GM12878 (cell line): ENCODE measurements around the gene ERP29. TPM values are rescaled to one million over a fixed set of nuclear protein-coding genes. Genes with fewer than 3 reads are reported as not detected.

Experiments used
- ATAC-seq: fragments of 200-7000 bp; cut with Tn5 transposase; 3 replicates; pipeline ENCODE4 v1.9.1; 2020; ENCODE audit warnings: mild to moderate bottlenecking, moderate library complexity
- BruUV-seq: library from RNA; stranded (reverse); fragments of 400-500 nt; replicated peaks from 2 replicates; lab custom pipeline; 2021; lab: Mats Ljungman, UMichigan
- CTCF ChIA-PET: fragments of 300-600 bp; sonication (Branson Sonifier 250); formaldehyde crosslinking; extraction: SDS; loops from one replicate; lab custom pipeline; 2021; ENCODE audit warnings: inconsistent platforms; lab: Yijun Ruan, JAX
- POLR2A ChIA-PET: fragments of 350-600 bp; formaldehyde crosslinking; extraction: SDS; loops from one replicate; lab custom pipeline; 2021; ENCODE audit warnings: inconsistent platforms; lab: Charles Lee
- RAD21 ChIA-PET: fragments of 300-600 bp; sonication (Branson Sonifier 250); formaldehyde crosslinking; loops from one replicate; lab custom pipeline; 2023; ENCODE audit warnings: antibody characterized with exemption; ENCODE audit not compliant: unreplicated experiment; lab: Charles Lee
- SMC1A ChIA-PET: fragments of 300-600 bp; sonication (Branson Sonifier 250); formaldehyde crosslinking; loops from one replicate; lab custom pipeline; 2023; ENCODE audit not compliant: unreplicated experiment, uncharacterized antibody; lab: Charles Lee
- DNase-seq: peaks from one replicate; pipeline ENCODE4 v3.0.0-alpha.2; 2011; ENCODE audit warnings: low read depth, low spot score
- FAIRE-seq: peaks from 3 replicates; lab custom pipeline; 2011; peaks lifted over from hg19 to GRCh38; lab: Jason Lieb, UNC
- H2AFZ ChIP-seq: 2 replicates; pipeline ENCODE4 v1.6.0; 2011; ENCODE audit warnings: low read depth, low read length, control low read depth; ENCODE audit not compliant: control insufficient read depth
- H3K27ac ChIP-seq: 2 replicates; pipeline ENCODE4 v1.5.1; 2011; ENCODE audit warnings: control low read depth; ENCODE audit not compliant: control insufficient read depth, insufficient read depth
- H3K27me3 ChIP-seq, 2 experiments: replicated peaks in 1 of 2; 2 replicates each; pipeline versions ENCODE4 v1.6.0 to v1.6.1; 2011; ENCODE audit warnings: low read length in 1 of 2; ENCODE audit not compliant: control insufficient read depth in 2 of 2, insufficient read depth in 2 of 2
- H3K36me3 ChIP-seq, 2 experiments: 2 replicates each; pipeline ENCODE4 v1.5.1; 2011; ENCODE audit warnings: low read length in 1 of 2; ENCODE audit not compliant: control insufficient read depth in 2 of 2, insufficient read depth in 2 of 2
- H3K4me1 ChIP-seq: 2 replicates; pipeline ENCODE4 v1.6.1; 2011; ENCODE audit warnings: mild to moderate bottlenecking, low read length, moderate library complexity, mixed read lengths; ENCODE audit not compliant: control insufficient read depth, insufficient read depth
- H3K4me2 ChIP-seq: 2 replicates; pipeline ENCODE4 v1.6.0; 2011; ENCODE audit warnings: control low read depth; ENCODE audit not compliant: control insufficient read depth, insufficient read depth
- H3K4me3 ChIP-seq: fragments of 200-600 bp; sonication (generic); 2 replicates; pipeline ENCODE4 v1.5.1; 2016
- H3K79me2 ChIP-seq: 2 replicates; pipeline ENCODE4 v1.6.0; 2011; ENCODE audit warnings: low read length; ENCODE audit not compliant: control insufficient read depth, insufficient read depth
- H3K9ac ChIP-seq: 2 replicates; pipeline ENCODE4 v1.8.0; 2011; ENCODE audit warnings: low read length, control low read depth, mixed read lengths; ENCODE audit not compliant: control insufficient read depth, insufficient read depth
- H3K9me3 ChIP-seq: replicated peaks from 3 replicates; pipeline ENCODE4 v1.5.1; 2011; ENCODE audit warnings: mild to moderate bottlenecking, low read length; ENCODE audit not compliant: control insufficient read depth, insufficient read depth
- H4K20me1 ChIP-seq: 2 replicates; pipeline ENCODE4 v1.6.0; 2011; ENCODE audit not compliant: control insufficient read depth, insufficient read depth
- BCL3 ChIP-seq: IDR thresholded peaks from 2 replicates; pipeline ENCODE4 v1.6.1; 2011; ENCODE audit warnings: borderline replicate concordance, low read depth, mild to moderate bottlenecking, moderate library complexity, low read length; ENCODE audit not compliant: insufficient read depth, poor library complexity, severe bottlenecking
- CEBPB ChIP-seq, 2 experiments: fragments of 150-350 bp in 1 of 2; IDR thresholded peaks; 2 replicates each; pipeline ENCODE4 v1.6.1; 2012 to 2014; ENCODE audit warnings: low read depth in 2 of 2, low read length in 2 of 2, borderline replicate concordance in 1 of 2, inconsistent platforms in 1 of 2
- CREM ChIP-seq: IDR thresholded peaks from 2 replicates; pipeline ENCODE4 v1.6.1; 2014; ENCODE audit warnings: antibody characterized with exemption, low read depth
- ESRRA ChIP-seq: IDR thresholded peaks from 2 replicates; pipeline ENCODE4 v1.6.1; 2012; ENCODE audit warnings: mild to moderate bottlenecking, low read length, improper control_type of control experiment
- NBN ChIP-seq: fragments of 450-650 bp; IDR thresholded peaks from 2 replicates; pipeline ENCODE4 v1.6.1; 2016
- NR2C2 ChIP-seq: IDR thresholded peaks from 2 replicates; pipeline ENCODE4 v1.6.1; 2011; ENCODE audit warnings: borderline replicate concordance, low read depth; ENCODE audit not compliant: control insufficient read depth, insufficient read length
- NRF1 ChIP-seq: conservative IDR thresholded peaks from 2 replicates; pipeline ENCODE4 v1.6.1; 2011; ENCODE audit warnings: mild to moderate bottlenecking, low read depth, low read length, improper control_type of control experiment
- POLR2AphosphoS2 ChIP-seq: IDR thresholded peaks from 2 replicates; pipeline ENCODE4 v1.6.1; 2011; ENCODE audit warnings: low read depth, mild to moderate bottlenecking, low read length, improper control_type of control experiment, moderate library complexity
- RAD51 ChIP-seq: fragments of 450-650 bp; IDR thresholded peaks from 2 replicates; pipeline ENCODE4 v1.6.1; 2016; ENCODE audit warnings: moderate library complexity, mild to moderate bottlenecking, inconsistent platforms
- SMARCA5 ChIP-seq: fragments of 450-650 bp; IDR thresholded peaks from 2 replicates; pipeline ENCODE4 v1.6.1; 2017; ENCODE audit warnings: mild to moderate bottlenecking
- SP1 ChIP-seq: IDR thresholded peaks from one replicate; pipeline ENCODE4 v1.6.1; 2011; ENCODE audit warnings: low read depth, low read length
- YY1 ChIP-seq: IDR thresholded peaks from 2 replicates; pipeline ENCODE4 v1.6.1; 2011; ENCODE audit warnings: low read depth, mild to moderate bottlenecking, low read length
- WGBS: methylation state at CpG from one replicate; pipeline ENCODE4 v1.1.6; 2016; ENCODE audit warnings: low lambda C conversion rate; ENCODE audit not compliant: insufficient replicate concordance, insufficient coverage; ENCODE audit errors: missing lambda C conversion rate; 5-methylcytosine and 5-hydroxymethylcytosine counted together
- in situ Hi-C: fragments of 300-500 bp; cut with MboI; formaldehyde crosslinking; loops from 9 replicates; pipeline ENCODE4 v1.14.3; 2018; ENCODE audit warnings: mixed read lengths
- intact Hi-C: fragments of 100-400 bp; cut with micrococcal nuclease; formaldehyde crosslinking; loops from one replicate; pipeline ENCODE4 v1.14.2; 2022; ENCODE audit not compliant: unreplicated experiment
- polyA plus RNA-seq, 11 experiments: library from polyadenylated mRNA; depleted of rRNA in 4 of 11; unstranded in 6 of 11; stranded (reverse) in 5 of 11; fragments of >200 nt; fragmentation: Nextera tagmentation in 4 of 11; fragmentation: Illumina TruSeq in 1 of 11; extraction: Ambion mirVana in 4 of 11; extraction: Trizol in 1 of 11; gene quantifications; 1 replicate in 1 of 11; 2 replicates in 10 of 11; pipeline versions ENCODE4 v1.2.1 to v1.2.3, GENCODE V29; 2011 to 2016; ENCODE audit warnings: inconsistent platforms in 2 of 11, missing spikeins in 2 of 11, low read depth in 1 of 11
- total RNA-seq, 4 experiments: library from RNA; depleted of rRNA in 3 of 4; stranded (reverse); fragments of >200 nt in 3 of 4; fragmentation: Illumina TruSeq in 1 of 4; extraction: Trizol in 1 of 4; gene quantifications; 2 replicates each; pipeline versions ENCODE4 v1.2.1 to v1.2.3, GENCODE V29; 2013 to 2021

Gene ERP29
- total and polyA plus RNA-seq, 10 of the 15 experiments (the other 5 are each of a cell fraction or from before 2014, with no cell fraction given), result 46.7 to 146 (median 107) TPM

GRCh38 chr12:112025808-112026375 is 12.7 kb downstream of the ERP29 start:
- peak; percentile 38 for FAIRE-seq
- ChIA-PET RAD21 (no interaction called here), POLR2A (interaction anchor here (1.6 kb wide), 1 partner anchor 10 kb away, joined by 4 read pairs; no protein-coding TSS in a partner anchor), SMC1A (interaction anchor here (1.7 kb wide), 1 partner anchor 81 kb away, joined by 5 read pairs; no protein-coding TSS in a partner anchor), CTCF (interaction anchor here (1.5 to 1.6 kb wide), 2 partner anchors 11 to 13 kb away, joined by 3 to 5 read pairs; partner anchors contain the start of genes ERP29 and TMEM116)
- Histone ChIP-seq H3K9ac (no peak overlapping the region; the same call in 1 of the 2 replicates), H3K36me3 (peaks cover 9 to 34% of the 10 kb centered on the region in 2 experiments), H3K9me3 (no peaks in the 10 kb centered on the region), H3K4me1 (peaks cover 6% of the 10 kb centered on the region), H3K79me2 (peaks cover 3% of the 10 kb centered on the region), H3K27ac (no peak overlapping the region; the same call in 1 of the 2 replicates), H2AFZ (no peak overlapping the region), H3K27me3 (no peaks in the 10 kb centered on the region), H3K4me2 (no peak overlapping the region), H4K20me1 (peaks cover 9% of the 10 kb centered on the region; the same call in 1 of the 2 replicates), H3K4me3 (no peak overlapping the region)
- WGBS, result 26% methylated on average over 4 of the region's 4 CpGs
- peak; percentile 60 for ATAC-seq
- no peak for DNase-seq
- in situ Hi-C loops, result no loop called here
- intact Hi-C loops, result loop anchor here (5.0 kb wide), 1 partner anchor 79 kb away; no protein-coding TSS in a partner anchor
- no TSS peak for BruUV-seq
- TF ChIP-seq ESRRA (no peak), POLR2AphosphoS2 (0 out of 2 replicates have a peak, but pooled peaks have one; percentile 20)

- Histone ChIP-seq H2AFZ (no peak overlapping the region), H3K9ac (no peak overlapping the region), H3K4me3 (no peak overlapping the region), H3K27ac (no peak overlapping the region), H3K79me2 (no peaks in the 10 kb centered on the region), H3K36me3 (peaks cover 3 to 31% of the 10 kb centered on the region in 2 experiments), H3K27me3 (no peaks in the 10 kb centered on the region), H3K4me2 (no peak overlapping the region), H3K9me3 (no peaks in the 10 kb centered on the region), H4K20me1 (no peaks in the 10 kb centered on the region), H3K4me1 (peaks cover 6% of the 10 kb centered on the region)
- ChIA-PET RAD21 (interaction anchor here (1.3 kb wide), 1 partner anchor 23 kb away, joined by 7 read pairs; no protein-coding TSS in a partner anchor), CTCF (interaction anchor here (0.6 to 2.0 kb wide), 4 partner anchors 12 to 26 kb away, joined by 3 to 8 read pairs (median 4); partner anchors contain the start of gene ERP29), POLR2A (interaction anchor here (1.2 kb wide), 1 partner anchor 19 kb away, joined by 5 read pairs; no protein-coding TSS in a partner anchor), SMC1A (interaction anchor here (1.1 to 1.7 kb wide), 2 partner anchors 13 to 110 kb away, joined by 3 to 4 read pairs; no protein-coding TSS in a partner anchor)
- FAIRE-seq, result no peak
- no peak for DNase-seq
- no peak for ATAC-seq
- in situ Hi-C loops (no loop called here), intact Hi-C loops (loop anchor here (5.0 kb wide), 1 partner anchor 82 kb away; no protein-coding TSS in a partner anchor)
- WGBS, result 83% methylated on average over 2 of the region's 2 CpGs
- no TSS peak for BruUV-seq
- TF ChIP-seq NBN (no peak), YY1 (no peak), CREM (no peak), SP1 (no peak), CEBPB (IDR thresholded peaks at IDR 0.05; ENCODE audit: borderline replicate concordance in 1 of 2, low read depth in 2 of 2, low read length in 2 of 2) (no peak), BCL3 (no peak), RAD51 (no peak), ESRRA (no peak), SMARCA5 (no peak), NR2C2 (no peak), NRF1 (no peak)
Observed at GRCh38 chr12:112029301-112029700, 16.1 kb downstream of the ERP29 start.
